GM12878 (cell line): ENCODE measurements around the gene SLC22A31. TPM values are rescaled to one million over a fixed set of nuclear protein-coding genes. Genes with fewer than 3 reads are reported as not detected.

ENCODE experiments used
- ATAC-seq: fragments of 200-7000 bp; cut with Tn5 transposase; 3 replicates; pipeline ENCODE4 v1.9.1; 2020; ENCODE audit warnings: mild to moderate bottlenecking, moderate library complexity
- BruUV-seq: library from RNA; stranded (reverse); fragments of 400-500 nt; replicated peaks from 2 replicates; lab custom pipeline; 2021; lab: Mats Ljungman, UMichigan
- CTCF ChIA-PET: fragments of 300-600 bp; sonication (Branson Sonifier 250); formaldehyde crosslinking; extraction: SDS; loops from one replicate; lab custom pipeline; 2021; ENCODE audit warnings: inconsistent platforms; lab: Yijun Ruan, JAX
- POLR2A ChIA-PET: fragments of 350-600 bp; formaldehyde crosslinking; extraction: SDS; loops from one replicate; lab custom pipeline; 2021; ENCODE audit warnings: inconsistent platforms; lab: Charles Lee
- RAD21 ChIA-PET: fragments of 300-600 bp; sonication (Branson Sonifier 250); formaldehyde crosslinking; loops from one replicate; lab custom pipeline; 2023; ENCODE audit warnings: antibody characterized with exemption; ENCODE audit not compliant: unreplicated experiment; lab: Charles Lee
- SMC1A ChIA-PET: fragments of 300-600 bp; sonication (Branson Sonifier 250); formaldehyde crosslinking; loops from one replicate; lab custom pipeline; 2023; ENCODE audit not compliant: unreplicated experiment, uncharacterized antibody; lab: Charles Lee
- DNase-seq: peaks from one replicate; pipeline ENCODE4 v3.0.0-alpha.2; 2011; ENCODE audit warnings: low read depth, low spot score
- FAIRE-seq: peaks from 3 replicates; lab custom pipeline; 2011; peaks lifted over from hg19 to GRCh38; lab: Jason Lieb, UNC
- H2AFZ ChIP-seq: 2 replicates; pipeline ENCODE4 v1.6.0; 2011; ENCODE audit warnings: low read depth, low read length, control low read depth; ENCODE audit not compliant: control insufficient read depth
- H3K27ac ChIP-seq: 2 replicates; pipeline ENCODE4 v1.5.1; 2011; ENCODE audit warnings: control low read depth; ENCODE audit not compliant: control insufficient read depth, insufficient read depth
- H3K27me3 ChIP-seq, 2 experiments: replicated peaks in 1 of 2; 2 replicates each; pipeline versions ENCODE4 v1.6.0 to v1.6.1; 2011; ENCODE audit warnings: low read length in 1 of 2; ENCODE audit not compliant: control insufficient read depth in 2 of 2, insufficient read depth in 2 of 2
- H3K36me3 ChIP-seq, 2 experiments: 2 replicates each; pipeline ENCODE4 v1.5.1; 2011; ENCODE audit warnings: low read length in 1 of 2; ENCODE audit not compliant: control insufficient read depth in 2 of 2, insufficient read depth in 2 of 2
- H3K4me1 ChIP-seq: 2 replicates; pipeline ENCODE4 v1.6.1; 2011; ENCODE audit warnings: mild to moderate bottlenecking, low read length, moderate library complexity, mixed read lengths; ENCODE audit not compliant: control insufficient read depth, insufficient read depth
- H3K4me2 ChIP-seq: 2 replicates; pipeline ENCODE4 v1.6.0; 2011; ENCODE audit warnings: control low read depth; ENCODE audit not compliant: control insufficient read depth, insufficient read depth
- H3K4me3 ChIP-seq: fragments of 200-600 bp; sonication (generic); 2 replicates; pipeline ENCODE4 v1.5.1; 2016
- H3K79me2 ChIP-seq: 2 replicates; pipeline ENCODE4 v1.6.0; 2011; ENCODE audit warnings: low read length; ENCODE audit not compliant: control insufficient read depth, insufficient read depth
- H3K9ac ChIP-seq: 2 replicates; pipeline ENCODE4 v1.8.0; 2011; ENCODE audit warnings: low read length, control low read depth, mixed read lengths; ENCODE audit not compliant: control insufficient read depth, insufficient read depth
- H3K9me3 ChIP-seq: replicated peaks from 3 replicates; pipeline ENCODE4 v1.5.1; 2011; ENCODE audit warnings: mild to moderate bottlenecking, low read length; ENCODE audit not compliant: control insufficient read depth, insufficient read depth
- H4K20me1 ChIP-seq: 2 replicates; pipeline ENCODE4 v1.6.0; 2011; ENCODE audit not compliant: control insufficient read depth, insufficient read depth
- CBX3 ChIP-seq: fragments of 200-600 bp; sonication (generic); IDR thresholded peaks from 2 replicates; pipeline ENCODE4 v1.6.1; 2016; ENCODE audit warnings: low read depth, borderline replicate concordance
- IRF4 ChIP-seq: IDR thresholded peaks from 2 replicates; pipeline ENCODE4 v1.6.1; 2011; ENCODE audit warnings: low read depth, low read length
- KAT2A ChIP-seq: conservative IDR thresholded peaks from 2 replicates; pipeline ENCODE4 v1.6.1; 2011; ENCODE audit warnings: low read depth, low read length; ENCODE audit not compliant: control insufficient read depth
- MTA3 ChIP-seq: IDR thresholded peaks from 2 replicates; pipeline ENCODE4 v1.6.1; 2012; ENCODE audit warnings: low read length, inconsistent platforms, borderline replicate concordance
- NBN ChIP-seq: fragments of 450-650 bp; IDR thresholded peaks from 2 replicates; pipeline ENCODE4 v1.6.1; 2016
- PBX3 ChIP-seq: IDR thresholded peaks from 2 replicates; pipeline ENCODE4 v1.6.1; 2011; ENCODE audit warnings: mild to moderate bottlenecking, low read depth, low read length, moderate library complexity; ENCODE audit not compliant: insufficient replicate concordance
- SIX5 ChIP-seq: IDR thresholded peaks from 2 replicates; pipeline ENCODE4 v1.6.1; 2011; ENCODE audit warnings: mild to moderate bottlenecking, low read depth, low read length, moderate library complexity; ENCODE audit not compliant: severe bottlenecking
- SREBF2 ChIP-seq: IDR thresholded peaks from 2 replicates; pipeline ENCODE4 v1.6.1; 2012; ENCODE audit warnings: mild to moderate bottlenecking, low read length
- SUPT20H ChIP-seq: IDR thresholded peaks from 2 replicates; pipeline ENCODE4 v1.6.1; 2011; ENCODE audit warnings: low read depth, mild to moderate bottlenecking, low read length, moderate library complexity, borderline replicate concordance; ENCODE audit not compliant: control insufficient read depth
- ZNF24 ChIP-seq: fragments of 450-650 bp; IDR thresholded peaks from 2 replicates; pipeline ENCODE4 v1.6.1; 2017; ENCODE audit warnings: antibody characterized with exemption, mild to moderate bottlenecking
- ZNF274 ChIP-seq: IDR thresholded peaks from one replicate; pipeline ENCODE4 v1.8.0; 2011; ENCODE audit not compliant: insufficient read length, insufficient read depth
- WGBS: methylation state at CpG from one replicate; pipeline ENCODE4 v1.1.6; 2016; ENCODE audit warnings: low lambda C conversion rate; ENCODE audit not compliant: insufficient replicate concordance, insufficient coverage; ENCODE audit errors: missing lambda C conversion rate; 5-methylcytosine and 5-hydroxymethylcytosine counted together
- in situ Hi-C: fragments of 300-500 bp; cut with MboI; formaldehyde crosslinking; loops from 9 replicates; pipeline ENCODE4 v1.14.3; 2018; ENCODE audit warnings: mixed read lengths
- intact Hi-C: fragments of 100-400 bp; cut with micrococcal nuclease; formaldehyde crosslinking; loops from one replicate; pipeline ENCODE4 v1.14.2; 2022; ENCODE audit not compliant: unreplicated experiment
- polyA plus RNA-seq, 11 experiments: library from polyadenylated mRNA; depleted of rRNA in 4 of 11; unstranded in 6 of 11; stranded (reverse) in 5 of 11; fragments of >200 nt; fragmentation: Nextera tagmentation in 4 of 11; fragmentation: Illumina TruSeq in 1 of 11; extraction: Ambion mirVana in 4 of 11; extraction: Trizol in 1 of 11; gene quantifications; 1 replicate in 1 of 11; 2 replicates in 10 of 11; pipeline versions ENCODE4 v1.2.1 to v1.2.3, GENCODE V29; 2011 to 2016; ENCODE audit warnings: inconsistent platforms in 2 of 11, missing spikeins in 2 of 11, low read depth in 1 of 11
- total RNA-seq, 4 experiments: library from RNA; depleted of rRNA in 3 of 4; stranded (reverse); fragments of >200 nt in 3 of 4; fragmentation: Illumina TruSeq in 1 of 4; extraction: Trizol in 1 of 4; gene quantifications; 2 replicates each; pipeline versions ENCODE4 v1.2.1 to v1.2.3, GENCODE V29; 2013 to 2021
- TF ChIP-seq, protein P1 (sequence below): IDR thresholded peaks from 2 replicates; pipeline ENCODE4 v1.6.1; 2012; ENCODE audit warnings: mild to moderate bottlenecking, low read depth, low read length
- TF ChIP-seq, protein P2 (sequence below): IDR thresholded peaks from 2 replicates; pipeline ENCODE4 v1.6.1; 2012; ENCODE audit warnings: low read depth, low read length, improper control_type of control experiment

The SLC22A31 gene
- total and polyA plus RNA-seq, 10 of the 15 experiments (the other 5 are each of a cell fraction or from before 2014, with no cell fraction given): 0.13 to 0.24 (median 0.23) TPM; not detected in 7

GRCh38 chr16:89241187-89242007, 41.1 kb upstream of the SLC22A31 start (continued):
- TF ChIP-seq, protein P1, sequence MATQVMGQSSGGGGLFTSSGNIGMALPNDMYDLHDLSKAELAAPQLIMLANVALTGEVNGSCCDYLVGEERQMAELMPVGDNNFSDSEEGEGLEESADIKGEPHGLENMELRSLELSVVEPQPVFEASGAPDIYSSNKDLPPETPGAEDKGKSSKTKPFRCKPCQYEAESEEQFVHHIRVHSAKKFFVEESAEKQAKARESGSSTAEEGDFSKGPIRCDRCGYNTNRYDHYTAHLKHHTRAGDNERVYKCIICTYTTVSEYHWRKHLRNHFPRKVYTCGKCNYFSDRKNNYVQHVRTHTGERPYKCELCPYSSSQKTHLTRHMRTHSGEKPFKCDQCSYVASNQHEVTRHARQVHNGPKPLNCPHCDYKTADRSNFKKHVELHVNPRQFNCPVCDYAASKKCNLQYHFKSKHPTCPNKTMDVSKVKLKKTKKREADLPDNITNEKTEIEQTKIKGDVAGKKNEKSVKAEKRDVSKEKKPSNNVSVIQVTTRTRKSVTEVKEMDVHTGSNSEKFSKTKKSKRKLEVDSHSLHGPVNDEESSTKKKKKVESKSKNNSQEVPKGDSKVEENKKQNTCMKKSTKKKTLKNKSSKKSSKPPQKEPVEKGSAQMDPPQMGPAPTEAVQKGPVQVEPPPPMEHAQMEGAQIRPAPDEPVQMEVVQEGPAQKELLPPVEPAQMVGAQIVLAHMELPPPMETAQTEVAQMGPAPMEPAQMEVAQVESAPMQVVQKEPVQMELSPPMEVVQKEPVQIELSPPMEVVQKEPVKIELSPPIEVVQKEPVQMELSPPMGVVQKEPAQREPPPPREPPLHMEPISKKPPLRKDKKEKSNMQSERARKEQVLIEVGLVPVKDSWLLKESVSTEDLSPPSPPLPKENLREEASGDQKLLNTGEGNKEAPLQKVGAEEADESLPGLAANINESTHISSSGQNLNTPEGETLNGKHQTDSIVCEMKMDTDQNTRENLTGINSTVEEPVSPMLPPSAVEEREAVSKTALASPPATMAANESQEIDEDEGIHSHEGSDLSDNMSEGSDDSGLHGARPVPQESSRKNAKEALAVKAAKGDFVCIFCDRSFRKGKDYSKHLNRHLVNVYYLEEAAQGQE: no peak
- TF ChIP-seq, protein P2, sequence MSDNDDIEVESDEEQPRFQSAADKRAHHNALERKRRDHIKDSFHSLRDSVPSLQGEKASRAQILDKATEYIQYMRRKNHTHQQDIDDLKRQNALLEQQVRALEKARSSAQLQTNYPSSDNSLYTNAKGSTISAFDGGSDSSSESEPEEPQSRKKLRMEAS: no peak
- TF ChIP-seq KAT2A (no peak), IRF4 (no peak), ZNF24 (no peak), SUPT20H (no peak)

- intact Hi-C loops: loop anchor here (5.0 kb wide), 1 partner anchor 270 kb away; the partner anchor contains the start of gene SPG7
- FAIRE-seq (no peak), ATAC-seq (no peak), DNase-seq (no peak)
- H3K4me3 ChIP-seq: no peak overlapping the region
- H3K27ac ChIP-seq: no peak overlapping the region
- BruUV-seq: no TSS peak
- H3K9me3 ChIP-seq: no peaks in the 10 kb centered on the region; the same call in 2 of the 3 replicates
- no peaks in the 10 kb centered on the region for H4K20me1 ChIP-seq
- SMC1A ChIA-PET: no interaction called here
- H3K27me3 ChIP-seq: no peaks in the 10 kb centered on the region
- H2AFZ ChIP-seq: no peak overlapping the region
- peaks cover 7% of the 10 kb centered on the region for H3K79me2 ChIP-seq
- no peaks in the 10 kb centered on the region; the same call in 1 of the 2 replicates for H3K4me1 ChIP-seq
- CTCF ChIA-PET: no interaction called here
- RAD21 ChIA-PET: no interaction called here
- H3K4me2 ChIP-seq: no peak overlapping the region
- H3K36me3 ChIP-seq: no peaks in the 10 kb centered on the region
- WGBS: 67% methylated on average over 3 of the region's 3 CpGs
- POLR2A ChIA-PET: no interaction called here
- no peak overlapping the region for H3K9ac ChIP-seq
- in situ Hi-C loops: no loop called here
- TF ChIP-seq, protein P1: no peak
- TF ChIP-seq SIX5 (no peak), PBX3 (no peak), MTA3 (no peak), CBX3 (no peak), NBN (no peak), SREBF2 (no peak), SUPT20H (no peak), ZNF274 (no peak)
These were observed 37.4 kb upstream of the SLC22A31 start for GRCh38 chr16:89237733-89238132.
